SK-N-SH (cell line): ENCODE results near the gene TBX6. TPM values are rescaled to one million over a fixed set of nuclear protein-coding genes. Genes with fewer than 3 reads are reported as not detected.

Source experiments
- CTCF ChIA-PET: fragments of 300-600, 350-600 bp; formaldehyde crosslinking; extraction: SDS; loops from one replicate; lab custom pipeline; 2021; lab: Yijun Ruan, JAX
- POLR2A ChIA-PET: fragments of 350-600 bp; sonication (Branson Sonifier 250); formaldehyde crosslinking; extraction: SDS; loops from one replicate; lab custom pipeline; 2020; ENCODE audit warnings: antibody characterized with exemption, inconsistent platforms; lab: Yijun Ruan, JAX
- DNase-seq: peaks from one replicate; pipeline ENCODE4 v3.0.0; 2012
- H2AFZ ChIP-seq: fragments of 200-600 bp; sonication (generic); 2 replicates; pipeline ENCODE4 v1.8.1; 2016; ENCODE audit warnings: antibody characterized with exemption, mild to moderate bottlenecking, low read depth
- H3F3A ChIP-seq: fragments of 200-600 bp; sonication (generic); replicated peaks from 2 replicates; pipeline ENCODE3; 2016; ENCODE audit warnings: antibody characterized with exemption, mild to moderate bottlenecking; ENCODE audit not compliant: insufficient read depth
- H3K27ac ChIP-seq, 2 experiments: fragments of 200-500 bp in 1 of 2; fragments of 200-600 bp in 1 of 2; sonication (Bioruptor generic) in 1 of 2; sonication (generic), shearing (Covaris generic) in 1 of 2; 2 replicates each; pipeline versions ENCODE4 v1.5.1 to v1.6.1; 2014 to 2016; ENCODE audit warnings: low read depth in 2 of 2, inconsistent platforms in 1 of 2, low read length in 1 of 2, mild to moderate bottlenecking in 1 of 2, mixed read lengths in 1 of 2
- H3K27me3 ChIP-seq: fragments of 200-600 bp; sonication (generic), shearing (Covaris generic); 2 replicates; pipeline ENCODE4 v1.6.1; 2016; ENCODE audit warnings: mixed run types; ENCODE audit not compliant: insufficient read depth
- H3K36me3 ChIP-seq, 2 experiments: fragments of 200-500 bp in 1 of 2; fragments of 200-600 bp in 1 of 2; sonication (Bioruptor generic) in 1 of 2; sonication (generic) in 1 of 2; replicated peaks in 1 of 2; 2 replicates each; pipeline versions ENCODE3 to v1.5.1; 2014 to 2016; ENCODE audit warnings: low read length in 1 of 2, mild to moderate bottlenecking in 1 of 2; ENCODE audit not compliant: insufficient read depth in 2 of 2, control insufficient read depth in 1 of 2
- H3K4me1 ChIP-seq, 2 experiments: fragments of 200-500 bp in 1 of 2; fragments of 200-600 bp in 1 of 2; sonication (Bioruptor generic) in 1 of 2; sonication (generic), shearing (Covaris generic) in 1 of 2; 2 replicates each; pipeline versions ENCODE4 v1.5.1 to v1.6.1; 2014 to 2016; ENCODE audit warnings: low read depth in 1 of 2, low read length in 1 of 2, mixed run types in 1 of 2; ENCODE audit not compliant: insufficient read depth in 2 of 2, control insufficient read depth in 1 of 2
- H3K4me2 ChIP-seq: fragments of 200-600 bp; sonication (generic), shearing (Covaris generic); 2 replicates; pipeline ENCODE4 v1.6.1; 2017; ENCODE audit warnings: mixed run types
- H3K4me3 ChIP-seq, 2 experiments: fragments of 200-500 bp in 1 of 2; fragments of 200-600 bp in 1 of 2; sonication (Bioruptor generic) in 1 of 2; sonication (generic), shearing (Covaris generic) in 1 of 2; 2 replicates each; pipeline versions ENCODE4 v1.5.1 to v1.8.1; 2014 to 2016; ENCODE audit warnings: low read depth in 2 of 2, inconsistent platforms in 1 of 2, low read length in 1 of 2, mild to moderate bottlenecking in 1 of 2, mixed read lengths in 1 of 2, moderate library complexity in 1 of 2
- H3K79me2 ChIP-seq: fragments of 200-600 bp; sonication (generic); 2 replicates; pipeline ENCODE4 v1.8.1; 2017; ENCODE audit warnings: mild to moderate bottlenecking; ENCODE audit not compliant: insufficient read depth
- H3K9ac ChIP-seq: fragments of 200-600 bp; sonication (generic); 2 replicates; pipeline ENCODE4 v1.6.1; 2017; ENCODE audit warnings: mixed run types
- H3K9me2 ChIP-seq: fragments of 200-600 bp; sonication (generic); 2 replicates; pipeline ENCODE4 v1.6.1; 2017; ENCODE audit warnings: mixed run types
- H3K9me3 ChIP-seq: fragments of 200-600 bp; sonication (generic); 2 replicates; pipeline ENCODE4 v1.6.1; 2017; ENCODE audit warnings: mixed run types, mild to moderate bottlenecking, moderate library complexity
- H4K20me1 ChIP-seq: fragments of 200-600 bp; sonication (generic); 2 replicates; pipeline ENCODE4 v1.6.1; 2017; ENCODE audit warnings: mild to moderate bottlenecking, mixed run types; ENCODE audit not compliant: insufficient read depth
- ELF1 ChIP-seq: IDR thresholded peaks from 2 replicates; pipeline ENCODE4 v1.4.0; 2012
- EP300 ChIP-seq, 2 experiments: IDR thresholded peaks; 2 replicates each; pipeline versions ENCODE4 v1.4.0 to v1.6.1; 2012; ENCODE audit warnings: borderline replicate concordance in 1 of 2, low read depth in 1 of 2, low read length in 1 of 2
- FOSL2 ChIP-seq: IDR thresholded peaks from 2 replicates; pipeline ENCODE4 v1.4.0; 2012; ENCODE audit warnings: low read depth, mild to moderate bottlenecking, moderate library complexity, borderline replicate concordance
- GATA2 ChIP-seq: sonication (generic); formaldehyde crosslinking; IDR thresholded peaks from 2 replicates; pipeline ENCODE4 v1.5.0; 2020; ENCODE audit warnings: mild to moderate bottlenecking, missing genetic modification reagents
- JUND ChIP-seq: IDR thresholded peaks from 2 replicates; pipeline ENCODE4 v1.4.0; 2012
- MAX ChIP-seq: IDR thresholded peaks from 2 replicates; pipeline ENCODE4 v1.4.0; 2012; ENCODE audit warnings: low read depth
- NFIC ChIP-seq: IDR thresholded peaks from 2 replicates; pipeline ENCODE4 v1.4.0; 2012; ENCODE audit warnings: borderline replicate concordance
- NRF1 ChIP-seq: IDR thresholded peaks from 2 replicates; pipeline ENCODE4 v1.6.1; 2012; ENCODE audit warnings: low read depth, mild to moderate bottlenecking, low read length
- POLR2AphosphoS5 ChIP-seq: IDR thresholded peaks from 2 replicates; pipeline ENCODE4 v1.6.1; 2012; ENCODE audit warnings: low read depth, low read length
- REST ChIP-seq: IDR thresholded peaks from 2 replicates; pipeline ENCODE4 v1.6.1; 2012; ENCODE audit warnings: mild to moderate bottlenecking, low read depth, low read length, moderate library complexity
- RFX5 ChIP-seq: IDR thresholded peaks from 2 replicates; pipeline ENCODE4 v1.6.1; 2012; ENCODE audit warnings: mild to moderate bottlenecking, improper control_type of control experiment, low read length
- RXRA ChIP-seq: IDR thresholded peaks from 2 replicates; pipeline ENCODE4 v1.4.0; 2012; ENCODE audit warnings: low read depth, mild to moderate bottlenecking, borderline replicate concordance
- SMC3 ChIP-seq: IDR thresholded peaks from 2 replicates; pipeline ENCODE4 v1.6.1; 2012; ENCODE audit warnings: low read depth, low read length, improper control_type of control experiment
- TAF1 ChIP-seq: IDR thresholded peaks from 2 replicates; pipeline ENCODE4 v1.6.1; 2012; ENCODE audit warnings: low read depth, mild to moderate bottlenecking, low read length, moderate library complexity, borderline replicate concordance
- USF1 ChIP-seq: IDR thresholded peaks from 2 replicates; pipeline ENCODE4 v1.4.0; 2012; ENCODE audit warnings: low read depth, borderline replicate concordance
- WGBS: methylation state at CpG from one replicate; pipeline ENCODE4 v1.1.6; 2017; ENCODE audit warnings: low lambda C conversion rate; 5-methylcytosine and 5-hydroxymethylcytosine counted together
- polyA plus RNA-seq, 3 experiments: library from polyadenylated mRNA; depleted of rRNA; stranded (reverse); fragments of >200 nt; gene quantifications; 2 replicates each; pipeline ENCODE4 v1.2.3, GENCODE V29; 2012
- TF ChIP-seq, protein P1 (sequence below): IDR thresholded peaks from 2 replicates; pipeline ENCODE4; 2012
- TF ChIP-seq, protein P2 (sequence below): IDR thresholded peaks from 2 replicates; pipeline ENCODE4 v1.4.0; 2012; ENCODE audit warnings: low read depth, borderline replicate concordance
- TF ChIP-seq, protein P3 (sequence below): fragments of 150-350 bp; IDR thresholded peaks from 2 replicates; pipeline ENCODE4 v1.6.1; 2016; ENCODE audit warnings: mild to moderate bottlenecking, low read depth, low read length

TBX6 gene
- polyA plus RNA-seq, 1 of the 3 experiments (the other 2 are of a cell fraction): 0.18 TPM

DNA sequence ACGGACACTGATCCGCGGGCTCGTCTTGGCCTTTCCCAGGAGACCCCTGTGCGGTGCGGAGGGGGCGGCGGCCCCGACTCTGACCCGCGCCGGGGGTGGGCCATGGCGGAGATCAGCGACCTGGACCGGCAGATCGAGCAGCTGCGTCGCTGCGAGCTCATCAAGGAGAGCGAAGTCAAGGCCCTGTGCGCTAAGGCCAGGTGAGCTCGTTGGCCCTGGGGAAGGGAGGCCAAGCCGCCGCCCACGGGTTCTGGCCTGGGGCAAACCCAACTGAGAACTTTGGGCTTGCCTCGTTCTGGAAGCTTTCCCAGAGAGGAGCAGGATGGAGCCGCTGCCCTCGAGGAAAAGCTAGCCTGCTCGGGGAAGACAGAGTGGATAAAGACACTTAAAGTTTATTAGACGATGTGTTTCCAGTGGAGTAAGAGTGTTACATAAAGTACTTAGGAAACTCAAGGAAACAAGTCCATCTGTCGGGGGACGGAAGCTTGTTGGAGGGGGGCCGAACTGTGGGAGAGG, 15.4 kb downstream of the TBX6 start:
- Histone ChIP-seq H3K9ac (peak overlapping the region; percentile 88), H3K4me1 (peaks cover 5 to 18% of the 10 kb centered on the region in 2 experiments; a peak in 3 of 4 replicates), H3F3A (peaks cover 42% of the 10 kb centered on the region), H3K4me2 (peak overlapping the region; percentile 89), H3K36me3 (peaks cover 38 to 44% of the 10 kb centered on the region in 2 experiments), H3K9me3 (no peaks in the 10 kb centered on the region), H3K27me3 (no peaks in the 10 kb centered on the region), H2AFZ (no peak overlapping the region), H3K9me2 (no peaks in the 10 kb centered on the region), H4K20me1 (peaks cover 46% of the 10 kb centered on the region), H3K27ac (peak overlapping the region; percentile 47 to 90; a peak in 3 of 4 replicates), H3K79me2 (peaks cover 72% of the 10 kb centered on the region), H3K4me3 (peak overlapping the region; percentile 76 to 78)
- no peak for DNase-seq
- ChIA-PET CTCF (interaction anchor here (1.0 to 4.4 kb wide), 3 partner anchors 8 to 60 kb away, joined by 3 to 31 read pairs (median 3); partner anchors contain the start of gene TBX6), POLR2A (interaction anchor here (0.6 to 1.3 kb wide), 4 partner anchors 11 to 258 kb away, joined by 3 to 13 read pairs (median 4); partner anchors contain the start of genes ALDOA and TBX6)
- TF ChIP-seq TAF1 (no peak), MAX (no peak), NFIC (no peak), POLR2AphosphoS5 (no peak), EP300 (IDR thresholded peaks at IDR 0.05; ENCODE audit: borderline replicate concordance in 1 of 2, low read depth in 1 of 2, low read length in 1 of 2) (no peak), USF1 (no peak), REST (no peak), SMC3 (no peak), NRF1 (no peak), RFX5 (no peak), RXRA (no peak), FOSL2 (no peak), GATA2 (CRISPR knock-in tag) (no peak), ELF1 (no peak), JUND (no peak)
- TF ChIP-seq, protein P1, sequence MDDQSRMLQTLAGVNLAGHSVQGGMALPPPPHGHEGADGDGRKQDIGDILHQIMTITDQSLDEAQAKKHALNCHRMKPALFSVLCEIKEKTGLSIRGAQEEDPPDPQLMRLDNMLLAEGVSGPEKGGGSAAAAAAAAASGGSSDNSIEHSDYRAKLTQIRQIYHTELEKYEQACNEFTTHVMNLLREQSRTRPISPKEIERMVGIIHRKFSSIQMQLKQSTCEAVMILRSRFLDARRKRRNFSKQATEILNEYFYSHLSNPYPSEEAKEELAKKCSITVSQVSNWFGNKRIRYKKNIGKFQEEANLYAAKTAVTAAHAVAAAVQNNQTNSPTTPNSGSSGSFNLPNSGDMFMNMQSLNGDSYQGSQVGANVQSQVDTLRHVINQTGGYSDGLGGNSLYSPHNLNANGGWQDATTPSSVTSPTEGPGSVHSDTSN: no peak
- TF ChIP-seq, protein P2, sequence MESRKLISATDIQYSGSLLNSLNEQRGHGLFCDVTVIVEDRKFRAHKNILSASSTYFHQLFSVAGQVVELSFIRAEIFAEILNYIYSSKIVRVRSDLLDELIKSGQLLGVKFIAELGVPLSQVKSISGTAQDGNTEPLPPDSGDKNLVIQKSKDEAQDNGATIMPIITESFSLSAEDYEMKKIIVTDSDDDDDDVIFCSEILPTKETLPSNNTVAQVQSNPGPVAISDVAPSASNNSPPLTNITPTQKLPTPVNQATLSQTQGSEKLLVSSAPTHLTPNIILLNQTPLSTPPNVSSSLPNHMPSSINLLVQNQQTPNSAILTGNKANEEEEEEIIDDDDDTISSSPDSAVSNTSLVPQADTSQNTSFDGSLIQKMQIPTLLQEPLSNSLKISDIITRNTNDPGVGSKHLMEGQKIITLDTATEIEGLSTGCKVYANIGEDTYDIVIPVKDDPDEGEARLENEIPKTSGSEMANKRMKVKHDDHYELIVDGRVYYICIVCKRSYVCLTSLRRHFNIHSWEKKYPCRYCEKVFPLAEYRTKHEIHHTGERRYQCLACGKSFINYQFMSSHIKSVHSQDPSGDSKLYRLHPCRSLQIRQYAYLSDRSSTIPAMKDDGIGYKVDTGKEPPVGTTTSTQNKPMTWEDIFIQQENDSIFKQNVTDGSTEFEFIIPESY: no peak
- TF ChIP-seq, protein P3, sequence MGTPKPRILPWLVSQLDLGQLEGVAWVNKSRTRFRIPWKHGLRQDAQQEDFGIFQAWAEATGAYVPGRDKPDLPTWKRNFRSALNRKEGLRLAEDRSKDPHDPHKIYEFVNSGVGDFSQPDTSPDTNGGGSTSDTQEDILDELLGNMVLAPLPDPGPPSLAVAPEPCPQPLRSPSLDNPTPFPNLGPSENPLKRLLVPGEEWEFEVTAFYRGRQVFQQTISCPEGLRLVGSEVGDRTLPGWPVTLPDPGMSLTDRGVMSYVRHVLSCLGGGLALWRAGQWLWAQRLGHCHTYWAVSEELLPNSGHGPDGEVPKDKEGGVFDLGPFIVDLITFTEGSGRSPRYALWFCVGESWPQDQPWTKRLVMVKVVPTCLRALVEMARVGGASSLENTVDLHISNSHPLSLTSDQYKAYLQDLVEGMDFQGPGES: no peak
- WGBS: under 1% methylated on average over 25 of the region's 33 CpGs
